Liver (tissue), 9 donors: ENCODE data around the gene SGPL1. TPM values are rescaled to one million over a fixed set of nuclear protein-coding genes. Genes with fewer than 3 reads are reported as not detected.

Source experiments
- DNase-seq: peaks from one replicate; pipeline ENCODE4 v3.0.0-alpha.2; 2017; ENCODE audit warnings: low spot score
- H3K27ac ChIP-seq, 2 donors: one replicate each; pipeline ENCODE4 v1.7.0; 2013; ENCODE audit warnings: inconsistent platforms in 2 of 2, low read length in 2 of 2, control low read depth in 1 of 2, low read depth in 1 of 2, mild to moderate bottlenecking in 1 of 2
- H3K27me3 ChIP-seq, 4 donors: one replicate each; pipeline versions ENCODE4 v1.6.1 to v1.7.0; 2013; ENCODE audit warnings: low read length in 3 of 4, inconsistent platforms in 1 of 4, mild to moderate bottlenecking in 1 of 4, moderate library complexity in 1 of 4; ENCODE audit not compliant: control insufficient read depth in 4 of 4, insufficient read depth in 4 of 4
- H3K36me3 ChIP-seq, 4 donors: one replicate each; pipeline versions ENCODE4 v1.6.1 to v1.7.0; 2013; ENCODE audit warnings: low read length in 3 of 4, mild to moderate bottlenecking in 3 of 4, low read depth in 1 of 4, moderate library complexity in 1 of 4; ENCODE audit not compliant: control insufficient read depth in 4 of 4, insufficient read depth in 3 of 4
- H3K4me1 ChIP-seq, 4 donors: one replicate each; pipeline versions ENCODE4 v1.6.1 to v1.7.0; 2013; ENCODE audit warnings: low read length in 3 of 4, mild to moderate bottlenecking in 3 of 4, moderate library complexity in 1 of 4; ENCODE audit not compliant: control insufficient read depth in 4 of 4, insufficient read depth in 4 of 4
- H3K4me3 ChIP-seq, 3 donors: one replicate each; pipeline versions ENCODE4 v1.6.1 to v1.7.0; 2013; ENCODE audit warnings: low read length in 3 of 3, control low read depth in 1 of 3, low read depth in 1 of 3, mild to moderate bottlenecking in 1 of 3
- H3K9ac ChIP-seq, 2 donors: one replicate each; pipeline ENCODE4 v1.7.0; 2013; ENCODE audit warnings: low read length in 2 of 2, mild to moderate bottlenecking in 2 of 2, moderate library complexity in 2 of 2, control low read depth in 1 of 2, low read depth in 1 of 2
- H3K9me3 ChIP-seq, 4 donors: one replicate each; pipeline versions ENCODE4 v1.6.1 to v1.7.0; 2013; ENCODE audit warnings: low read length in 3 of 4; ENCODE audit not compliant: control insufficient read depth in 4 of 4
- ATF3 ChIP-seq: IDR thresholded peaks from 2 replicates; pipeline ENCODE4 v1.6.1; 2016; ENCODE audit warnings: antibody characterized with exemption
- CTCF ChIP-seq: fragments of 150-350 bp; IDR thresholded peaks from 2 replicates; pipeline ENCODE4 v1.5.1; 2017; ENCODE audit warnings: improper control_type of control experiment, low read depth, low read length; ENCODE audit not compliant: missing input control
- FOXA1 ChIP-seq: IDR thresholded peaks from 2 replicates; pipeline ENCODE4 v1.6.1; 2016; ENCODE audit warnings: antibody characterized with exemption
- FOXA2 ChIP-seq: IDR thresholded peaks from 2 replicates; pipeline ENCODE4 v1.6.1; 2016; ENCODE audit warnings: antibody characterized with exemption
- HNF4A ChIP-seq, 2 donors: conservative IDR thresholded peaks; 2 replicates each; pipeline ENCODE4 v1.6.1; 2016; ENCODE audit warnings: antibody characterized with exemption in 2 of 2, mild to moderate bottlenecking in 2 of 2
- HNF4G ChIP-seq: IDR thresholded peaks from 2 replicates; pipeline ENCODE4 v1.6.1; 2016; ENCODE audit warnings: antibody characterized with exemption
- JUND ChIP-seq, 2 donors: IDR thresholded peaks; 2 replicates each; pipeline ENCODE4 v1.6.1; 2016; ENCODE audit warnings: antibody characterized with exemption in 2 of 2
- MAX ChIP-seq: IDR thresholded peaks from 2 replicates; pipeline ENCODE4 v1.6.1; 2016; ENCODE audit warnings: antibody characterized with exemption
- NR2F2 ChIP-seq: IDR thresholded peaks from 2 replicates; pipeline ENCODE4 v1.6.1; 2016; ENCODE audit warnings: antibody characterized with exemption
- RAD21 ChIP-seq, 2 donors: IDR thresholded peaks; 2 replicates each; pipeline ENCODE4 v1.6.1; 2016; ENCODE audit warnings: antibody characterized with exemption in 2 of 2, mild to moderate bottlenecking in 2 of 2
- REST ChIP-seq: IDR thresholded peaks from 2 replicates; pipeline ENCODE4 v1.6.1; 2016; ENCODE audit warnings: antibody characterized with exemption, mild to moderate bottlenecking
- SP1 ChIP-seq: IDR thresholded peaks from 2 replicates; pipeline ENCODE4 v1.6.1; 2018; ENCODE audit warnings: antibody characterized with exemption, mild to moderate bottlenecking
- TAF1 ChIP-seq: conservative IDR thresholded peaks from 2 replicates; pipeline ENCODE4 v1.6.1; 2016; ENCODE audit warnings: antibody characterized with exemption, mild to moderate bottlenecking
- YY1 ChIP-seq: IDR thresholded peaks from 2 replicates; pipeline ENCODE4 v1.6.1; 2016; ENCODE audit warnings: antibody characterized with exemption, mild to moderate bottlenecking
- ZBTB33 ChIP-seq: IDR thresholded peaks from 2 replicates; pipeline ENCODE4 v1.6.1; 2016; ENCODE audit warnings: antibody characterized with exemption
- WGBS: extraction: QIAGEN DNeasy Blood & Tissue Kit; methylation state at CpG from one replicate; pipeline ENCODE4 v1.1.7; 2013; 5-methylcytosine and 5-hydroxymethylcytosine counted together
- polyA plus RNA-seq, 2 donors: library from polyadenylated mRNA; stranded (reverse) in 1 of 2; unstranded in 1 of 2; fragments of 200-250 nt in 1 of 2; fragments of >200 nt in 1 of 2; fragmentation: Nextera tagmentation in 1 of 2; extraction: Ambion mirVana in 1 of 2; gene quantifications; one replicate each; pipeline versions ENCODE4 v1.2.1 to v1.2.3, GENCODE V29; 2013 to 2015
- total RNA-seq, 2 donors: library from RNA; depleted of rRNA; stranded (reverse); fragments of >200 nt; gene quantifications; one replicate each; pipeline ENCODE4 v1.2.3, GENCODE V29; 2014
- donor health status: healthy.
- donor health status: healthy.
- donor health status: healthy.
- donor health status: healthy.
- donor health status: healthy.

Gene SGPL1
- total and polyA plus RNA-seq, 4 donors, result 11.8 to 37.1 (median 16.8) TPM

- Histone ChIP-seq H3K9me3 (peaks cover 0 to 2% (median 0%) of the 10 kb centered on the region in 4 donors), H3K27me3 (no peaks in the 10 kb centered on the region), H3K27ac (no peak overlapping the region), H3K4me1 (peaks cover 9 to 35% (median 31%) of the 10 kb centered on the region in 4 donors), H3K4me3 (no peak overlapping the region), H3K9ac (no peak overlapping the region), H3K36me3 (peaks cover 0 to 3% (median 2%) of the 10 kb centered on the region in 4 donors)
- no peak for TF ChIP-seq NR2F2
- no peak for TF ChIP-seq CTCF
- TF ChIP-seq HNF4A (conservative IDR thresholded peaks at IDR 0.05), result no peak
- TF ChIP-seq REST, result no peak
- TF ChIP-seq FOXA1, result no peak
- no peak for DNase-seq
- 78% methylated on average over 3 of the region's 3 CpGs for WGBS
Observed at GRCh38 chr10:70832852-70833528, 17.2 kb downstream of the SGPL1 start.

GRCh38 chr10:70833601-70834000, 17.9 kb downstream of the SGPL1 start:
- peaks cover 0 to 2% (median 1%) of the 10 kb centered on the region in 4 donors for H3K36me3 ChIP-seq
- TF ChIP-seq NR2F2, result no peak
- TF ChIP-seq FOXA2, result no peak
- TF ChIP-seq CTCF, result no peak
- no peak for TF ChIP-seq ATF3
- TF ChIP-seq FOXA1, result no peak
- TF ChIP-seq HNF4G, result no peak
- TF ChIP-seq RAD21 (IDR thresholded peaks at IDR 0.05), result no peak
- TF ChIP-seq REST, result no peak
- no peak for TF ChIP-seq YY1
- no peak for TF ChIP-seq HNF4A (conservative IDR thresholded peaks at IDR 0.05)
- TF ChIP-seq SP1, result no peak
- no peak for TF ChIP-seq TAF1
- no peak for TF ChIP-seq ZBTB33
- no peak for TF ChIP-seq MAX
- TF ChIP-seq JUND (IDR thresholded peaks at IDR 0.05), result no peak
- H3K4me3 ChIP-seq, result no peak overlapping the region
- 66% methylated on average over 2 of the region's 2 CpGs for WGBS
- H3K27ac ChIP-seq, result peak overlapping the region in 1 of 2 donors; percentile 20
- H3K9ac ChIP-seq, result no peak overlapping the region
- H3K27me3 ChIP-seq, result no peaks in the 10 kb centered on the region
- peaks cover 9 to 35% (median 31%) of the 10 kb centered on the region in 4 donors for H3K4me1 ChIP-seq
- no peak for DNase-seq
- peaks cover 0 to 2% (median 0%) of the 10 kb centered on the region in 4 donors for H3K9me3 ChIP-seq
